ENCODE results near the gene VPS11. TPM values are rescaled to one million over a fixed set of nuclear protein-coding genes. Genes with fewer than 3 reads are reported as not detected.

Gene VPS11
- total RNA-seq, 1 donor from 2014 or later = 30.7 TPM

- peaks cover 2% of the 10 kb centered on the region for H3K36me3 ChIP-seq (ENCODE audit: control insufficient read depth, insufficient read depth, low read length)
- H3K27me3 ChIP-seq (ENCODE audit: control insufficient read depth, insufficient read depth, low read length) = no peaks in the 10 kb centered on the region
- DNase-seq (ENCODE audit: low read depth) = no peak
- TF ChIP-seq CTCF (IDR thresholded peaks at IDR 0.05; ENCODE audit: insufficient read depth, low read length, poor library complexity, severe bottlenecking) = no peak
- no peak overlapping the region for H3K4me3 ChIP-seq (ENCODE audit: low read depth, low read length)
Measured at GRCh38 chr11:119024430-119025098, 43.1 kb upstream of the VPS11 start.

- H3K27me3 ChIP-seq (ENCODE audit: control insufficient read depth, insufficient read depth, low read length) = no peaks in the 10 kb centered on the region
- DNase-seq (ENCODE audit: low read depth) = no peak
- no peak overlapping the region for H3K4me3 ChIP-seq (ENCODE audit: low read depth, low read length)
- peaks cover 2% of the 10 kb centered on the region for H3K36me3 ChIP-seq (ENCODE audit: control insufficient read depth, insufficient read depth, low read length)
- TF ChIP-seq CTCF (IDR thresholded peaks at IDR 0.05; ENCODE audit: insufficient read depth, low read length, poor library complexity, severe bottlenecking) = no peak
Measured at GRCh38 chr11:119025099-119025473, 42.5 kb upstream of the VPS11 start.

GRCh38 chr11:119025541-119025940 lies 42.1 kb upstream of the VPS11 start:
- H3K4me3 ChIP-seq (ENCODE audit: low read depth, low read length) = no peak overlapping the region
- peaks cover 2% of the 10 kb centered on the region for H3K36me3 ChIP-seq (ENCODE audit: control insufficient read depth, insufficient read depth, low read length)
- no peaks in the 10 kb centered on the region for H3K27me3 ChIP-seq (ENCODE audit: control insufficient read depth, insufficient read depth, low read length)
- no peak for TF ChIP-seq CTCF (IDR thresholded peaks at IDR 0.05; ENCODE audit: insufficient read depth, low read length, poor library complexity, severe bottlenecking)
- DNase-seq (ENCODE audit: low read depth) = no peak

- H3K36me3 ChIP-seq (ENCODE audit: control insufficient read depth, insufficient read depth, low read length) = peaks cover 2% of the 10 kb centered on the region
- no peak for TF ChIP-seq CTCF (IDR thresholded peaks at IDR 0.05; ENCODE audit: insufficient read depth, low read length, poor library complexity, severe bottlenecking)
- no peak overlapping the region for H3K4me3 ChIP-seq (ENCODE audit: low read depth, low read length)
- DNase-seq (ENCODE audit: low read depth) = no peak
- no peaks in the 10 kb centered on the region for H3K27me3 ChIP-seq (ENCODE audit: control insufficient read depth, insufficient read depth, low read length)
Measured at GRCh38 chr11:119025978-119026766, 41.4 kb upstream of the VPS11 start.

GRCh38 chr11:119026970-119027369 lies 40.6 kb upstream of the VPS11 start:
- Histone ChIP-seq H3K4me3 (ENCODE audit: low read depth, low read length) (no peak overlapping the region), H3K27me3 (ENCODE audit: control insufficient read depth, insufficient read depth, low read length) (no peaks in the 10 kb centered on the region), H3K36me3 (ENCODE audit: control insufficient read depth, insufficient read depth, low read length) (peaks cover 2% of the 10 kb centered on the region)
- DNase-seq (ENCODE audit: low read depth) = no peak
- TF ChIP-seq CTCF (IDR thresholded peaks at IDR 0.05; ENCODE audit: insufficient read depth, low read length, poor library complexity, severe bottlenecking) = no peak
